Neural cell (in vitro differentiated cells): ENCODE results near the gene DENND5B. TPM values are rescaled to one million over a fixed set of nuclear protein-coding genes. Genes with fewer than 3 reads are reported as not detected.

Source experiments
- H2AFZ ChIP-seq: fragments of 200-600, 300-800 bp; sonication (generic), shearing (Covaris generic); 2 replicates; pipeline ENCODE4 v1.6.0; 2014; ENCODE audit warnings: low read depth, mild to moderate bottlenecking, antibody characterized with exemption, low read length, moderate library complexity
- H3F3A ChIP-seq: fragments of 200-600 bp; shearing (Covaris generic); 2 replicates; pipeline ENCODE4 v1.6.1; 2016; ENCODE audit warnings: mild to moderate bottlenecking, moderate library complexity, mixed read lengths, antibody characterized with exemption, low read length; ENCODE audit not compliant: insufficient read depth, poor library complexity, severe bottlenecking
- H3K27ac ChIP-seq: fragments of 200-600, 300-800 bp; sonication (generic), shearing (Covaris generic); 2 replicates; pipeline ENCODE4 v1.5.1; 2014; ENCODE audit warnings: mild to moderate bottlenecking, low read length, moderate library complexity
- H3K27me3 ChIP-seq: fragments of 300-800, 200-600 bp; sonication (generic), shearing (Covaris generic); 2 replicates; pipeline ENCODE4 v1.6.0; 2014; ENCODE audit warnings: mild to moderate bottlenecking, low read depth, low read length, moderate library complexity; ENCODE audit not compliant: insufficient read depth
- H3K36me3 ChIP-seq: fragments of 300-800, 200-600 bp; sonication (generic), shearing (Covaris generic); 2 replicates; pipeline ENCODE4 v1.5.1; 2014; ENCODE audit warnings: mild to moderate bottlenecking, antibody characterized with exemption, low read length, moderate library complexity; ENCODE audit not compliant: insufficient read depth
- H3K4me2 ChIP-seq: fragments of 300-800, 200-600 bp; sonication (generic), shearing (Covaris generic); 2 replicates; pipeline ENCODE4 v1.6.0; 2014; ENCODE audit warnings: mild to moderate bottlenecking, low read length
- H3K4me3 ChIP-seq: fragments of 300-800, 200-600 bp; sonication (generic), shearing (Covaris generic); 2 replicates; pipeline ENCODE4 v1.5.1; 2014; ENCODE audit warnings: mild to moderate bottlenecking, low read length, moderate library complexity
- H3K79me2 ChIP-seq: fragments of 200-600 bp; shearing (Covaris generic); replicated peaks from 2 replicates; pipeline ENCODE4 v1.6.0; 2014; ENCODE audit warnings: mild to moderate bottlenecking, low read length, moderate library complexity; ENCODE audit not compliant: insufficient read depth
- H3K9ac ChIP-seq: fragments of 300-800, 200-600 bp; sonication (generic), shearing (Covaris generic); 2 replicates; pipeline ENCODE4 v1.6.1; 2016; ENCODE audit warnings: mild to moderate bottlenecking, low read length, mixed read lengths
- H3K9me2 ChIP-seq: fragments of 200-600 bp; shearing (Covaris generic); 2 replicates; pipeline ENCODE4 v1.6.1; 2016; ENCODE audit warnings: mild to moderate bottlenecking, low read length, mixed read lengths; ENCODE audit not compliant: insufficient read depth
- H3K9me3 ChIP-seq: fragments of 200-600, 300-800 bp; sonication (generic), shearing (Covaris generic); 2 replicates; pipeline ENCODE4 v1.6.1; 2016; ENCODE audit warnings: mild to moderate bottlenecking, mixed run types, low read length, moderate library complexity, mixed read lengths
- H4K20me1 ChIP-seq: fragments of 200-600 bp; shearing (Covaris generic); 2 replicates; pipeline ENCODE4 v1.6.1; 2016; ENCODE audit warnings: mild to moderate bottlenecking, mixed run types; ENCODE audit not compliant: insufficient read depth
- EZH2 ChIP-seq: fragments of 200-600, 300-800 bp; shearing (Covaris generic), sonication (generic); IDR thresholded peaks from 2 replicates; pipeline ENCODE4 v1.6.1; 2014; ENCODE audit warnings: antibody characterized with exemption, low read length, borderline replicate concordance, mild to moderate bottlenecking; ENCODE audit not compliant: insufficient read depth, poor library complexity, severe bottlenecking
- SMC3 ChIP-seq: fragments of 450-650 bp; conservative IDR thresholded peaks from 2 replicates; pipeline ENCODE4 v1.6.1; 2014; ENCODE audit warnings: antibody characterized with exemption, mild to moderate bottlenecking, moderate library complexity; ENCODE audit not compliant: poor library complexity
- polyA plus RNA-seq: library from polyadenylated mRNA; depleted of rRNA; stranded (reverse); fragments of >200 nt; gene quantifications from 2 replicates; pipeline ENCODE4 v1.2.3, GENCODE V29; 2014
- TF ChIP-seq, protein P1 (sequence below): fragments of 450-650 bp; IDR thresholded peaks from 2 replicates; pipeline ENCODE4 v1.5.1; 2014; ENCODE audit warnings: antibody characterized with exemption, mild to moderate bottlenecking, moderate library complexity; ENCODE audit not compliant: poor library complexity, severe bottlenecking
- TF ChIP-seq, protein P2 (sequence below): IDR thresholded peaks from 2 replicates; pipeline ENCODE4 v1.6.1; 2012; ENCODE audit warnings: borderline replicate concordance

The DENND5B gene
- polyA plus RNA-seq, 1 donor from 2014 or later, result 23.8 TPM

DNA sequence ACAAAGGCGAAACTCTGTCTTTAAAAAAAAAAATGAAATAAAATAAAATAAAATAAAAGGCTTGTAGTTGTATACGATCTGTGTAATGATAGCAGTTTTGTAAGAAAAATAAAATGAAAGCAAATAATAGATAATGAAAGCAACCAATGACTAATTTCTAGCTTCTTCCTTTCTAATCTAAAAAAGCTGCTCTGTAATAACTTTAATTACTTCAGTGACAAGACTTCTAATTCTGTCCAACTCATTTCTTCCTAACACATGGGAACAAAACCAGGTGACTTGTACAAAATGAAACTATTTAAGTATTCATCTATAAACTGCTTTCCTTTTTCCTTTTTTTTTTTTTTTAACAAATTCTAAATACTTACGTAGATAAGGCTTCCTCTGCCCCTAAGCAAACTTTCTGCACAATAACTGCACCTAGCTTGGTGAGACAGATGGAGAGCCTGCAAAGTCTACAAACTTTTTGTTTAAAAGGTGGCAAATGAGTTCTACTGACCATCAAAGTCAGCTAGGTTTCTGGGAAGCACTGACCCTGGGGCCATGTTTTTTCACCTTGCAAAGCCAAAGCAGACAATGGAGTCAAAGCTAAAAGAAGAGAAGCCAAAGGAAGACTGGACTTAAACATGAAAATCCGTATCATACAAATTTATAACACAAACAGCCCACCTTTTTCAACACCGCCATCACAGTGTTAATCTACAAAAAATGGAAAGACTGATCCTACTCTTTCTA is 28.2 kb downstream of the DENND5B start:
- Histone ChIP-seq H3K36me3 (peaks cover 3% of the 10 kb centered on the region), H4K20me1 (no peaks in the 10 kb centered on the region), H3K27me3 (no peaks in the 10 kb centered on the region), H3K9me3 (no peaks in the 10 kb centered on the region), H3K4me3 (no peak overlapping the region), H3K9ac (no peak overlapping the region), H3K9me2 (no peaks in the 10 kb centered on the region), H3K27ac (no peak overlapping the region), H3F3A (no peaks in the 10 kb centered on the region), H2AFZ (no peak overlapping the region), H3K4me2 (no peak overlapping the region), H3K79me2 (peaks cover 63% of the 10 kb centered on the region)
- TF ChIP-seq, protein P1, sequence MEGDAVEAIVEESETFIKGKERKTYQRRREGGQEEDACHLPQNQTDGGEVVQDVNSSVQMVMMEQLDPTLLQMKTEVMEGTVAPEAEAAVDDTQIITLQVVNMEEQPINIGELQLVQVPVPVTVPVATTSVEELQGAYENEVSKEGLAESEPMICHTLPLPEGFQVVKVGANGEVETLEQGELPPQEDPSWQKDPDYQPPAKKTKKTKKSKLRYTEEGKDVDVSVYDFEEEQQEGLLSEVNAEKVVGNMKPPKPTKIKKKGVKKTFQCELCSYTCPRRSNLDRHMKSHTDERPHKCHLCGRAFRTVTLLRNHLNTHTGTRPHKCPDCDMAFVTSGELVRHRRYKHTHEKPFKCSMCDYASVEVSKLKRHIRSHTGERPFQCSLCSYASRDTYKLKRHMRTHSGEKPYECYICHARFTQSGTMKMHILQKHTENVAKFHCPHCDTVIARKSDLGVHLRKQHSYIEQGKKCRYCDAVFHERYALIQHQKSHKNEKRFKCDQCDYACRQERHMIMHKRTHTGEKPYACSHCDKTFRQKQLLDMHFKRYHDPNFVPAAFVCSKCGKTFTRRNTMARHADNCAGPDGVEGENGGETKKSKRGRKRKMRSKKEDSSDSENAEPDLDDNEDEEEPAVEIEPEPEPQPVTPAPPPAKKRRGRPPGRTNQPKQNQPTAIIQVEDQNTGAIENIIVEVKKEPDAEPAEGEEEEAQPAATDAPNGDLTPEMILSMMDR, result no peak

DNA sequence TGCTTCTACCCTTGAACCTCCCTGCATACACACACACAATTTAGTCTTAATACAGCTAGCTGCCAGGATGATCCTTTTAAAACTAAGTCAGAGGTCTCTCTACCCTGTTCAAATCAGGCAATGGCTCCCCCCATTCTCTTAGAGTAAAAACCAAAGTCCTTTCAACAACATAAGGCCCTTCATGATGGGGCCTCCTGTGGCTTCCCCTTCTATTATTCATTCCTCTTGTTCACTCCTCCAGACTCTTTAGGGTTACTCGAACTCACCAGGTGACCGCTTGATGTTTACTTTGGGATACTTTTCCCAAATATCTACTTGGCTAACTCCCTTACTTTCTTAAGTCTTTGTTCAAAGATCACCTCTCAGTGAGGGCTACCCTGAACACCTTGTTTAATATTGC is 30.4 kb downstream of the DENND5B start:
- Histone ChIP-seq H3F3A (no peaks in the 10 kb centered on the region), H3K27ac (no peak overlapping the region), H3K4me2 (no peak overlapping the region), H2AFZ (no peak overlapping the region), H3K4me3 (no peak overlapping the region), H3K27me3 (no peaks in the 10 kb centered on the region), H3K9me2 (no peaks in the 10 kb centered on the region), H3K36me3 (peaks cover 3% of the 10 kb centered on the region), H3K9me3 (no peaks in the 10 kb centered on the region), H3K9ac (no peak overlapping the region), H3K79me2 (peaks cover 66% of the 10 kb centered on the region), H4K20me1 (no peaks in the 10 kb centered on the region)
- TF ChIP-seq, protein P1, result no peak
- TF ChIP-seq, protein P2, sequence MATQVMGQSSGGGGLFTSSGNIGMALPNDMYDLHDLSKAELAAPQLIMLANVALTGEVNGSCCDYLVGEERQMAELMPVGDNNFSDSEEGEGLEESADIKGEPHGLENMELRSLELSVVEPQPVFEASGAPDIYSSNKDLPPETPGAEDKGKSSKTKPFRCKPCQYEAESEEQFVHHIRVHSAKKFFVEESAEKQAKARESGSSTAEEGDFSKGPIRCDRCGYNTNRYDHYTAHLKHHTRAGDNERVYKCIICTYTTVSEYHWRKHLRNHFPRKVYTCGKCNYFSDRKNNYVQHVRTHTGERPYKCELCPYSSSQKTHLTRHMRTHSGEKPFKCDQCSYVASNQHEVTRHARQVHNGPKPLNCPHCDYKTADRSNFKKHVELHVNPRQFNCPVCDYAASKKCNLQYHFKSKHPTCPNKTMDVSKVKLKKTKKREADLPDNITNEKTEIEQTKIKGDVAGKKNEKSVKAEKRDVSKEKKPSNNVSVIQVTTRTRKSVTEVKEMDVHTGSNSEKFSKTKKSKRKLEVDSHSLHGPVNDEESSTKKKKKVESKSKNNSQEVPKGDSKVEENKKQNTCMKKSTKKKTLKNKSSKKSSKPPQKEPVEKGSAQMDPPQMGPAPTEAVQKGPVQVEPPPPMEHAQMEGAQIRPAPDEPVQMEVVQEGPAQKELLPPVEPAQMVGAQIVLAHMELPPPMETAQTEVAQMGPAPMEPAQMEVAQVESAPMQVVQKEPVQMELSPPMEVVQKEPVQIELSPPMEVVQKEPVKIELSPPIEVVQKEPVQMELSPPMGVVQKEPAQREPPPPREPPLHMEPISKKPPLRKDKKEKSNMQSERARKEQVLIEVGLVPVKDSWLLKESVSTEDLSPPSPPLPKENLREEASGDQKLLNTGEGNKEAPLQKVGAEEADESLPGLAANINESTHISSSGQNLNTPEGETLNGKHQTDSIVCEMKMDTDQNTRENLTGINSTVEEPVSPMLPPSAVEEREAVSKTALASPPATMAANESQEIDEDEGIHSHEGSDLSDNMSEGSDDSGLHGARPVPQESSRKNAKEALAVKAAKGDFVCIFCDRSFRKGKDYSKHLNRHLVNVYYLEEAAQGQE, result no peak
- TF ChIP-seq SMC3 (no peak), EZH2 (no peak)
